ENCODE results near the gene HIP1.
A peak's percentile ranks its signal among the peaks of the same experiment; 100 is the strongest.

Gene HIP1

DNA sequence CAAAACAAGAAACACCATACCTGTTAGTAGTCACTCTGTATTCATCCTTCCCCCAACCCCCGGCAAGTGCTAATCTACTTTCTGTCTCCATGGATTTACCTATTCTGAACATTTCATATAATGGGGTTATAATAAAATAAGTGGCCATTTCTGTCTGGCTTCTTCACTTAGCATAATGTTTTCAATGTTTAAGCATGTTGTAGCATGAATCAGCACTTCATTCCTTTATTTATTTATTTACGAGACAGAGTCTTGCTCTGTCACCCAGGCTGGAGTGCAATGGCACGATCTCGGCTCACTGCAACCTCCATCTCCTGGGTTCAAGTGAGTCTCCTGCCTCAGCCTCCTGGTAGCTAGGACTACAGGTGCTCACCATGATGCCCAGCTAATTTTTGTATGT is 69.2 kb downstream of the HIP1 start:
- DNase-seq (ENCODE audit: low spot score), result no peak

DNA sequence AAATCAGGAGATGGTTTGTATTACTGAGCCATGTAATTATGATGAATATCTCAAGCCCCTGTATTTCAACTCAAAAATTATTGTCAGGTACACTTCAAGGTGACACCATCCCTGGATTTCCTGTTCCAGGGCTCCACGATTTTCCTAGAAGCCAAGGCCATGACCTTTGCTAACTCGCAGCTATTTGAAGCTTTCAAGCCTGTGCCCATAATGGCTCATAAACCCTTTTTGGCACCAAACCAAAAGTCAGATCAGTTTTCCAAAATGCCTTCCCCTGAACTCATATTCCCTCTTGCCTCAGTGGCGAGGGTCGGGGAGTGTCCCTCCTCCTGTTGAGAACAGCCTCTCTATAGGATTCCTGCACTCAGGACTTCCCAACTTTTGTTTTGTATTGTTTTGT is 70.8 kb downstream of the HIP1 start:
- DNase-seq (ENCODE audit: low spot score), result no peak

DNA sequence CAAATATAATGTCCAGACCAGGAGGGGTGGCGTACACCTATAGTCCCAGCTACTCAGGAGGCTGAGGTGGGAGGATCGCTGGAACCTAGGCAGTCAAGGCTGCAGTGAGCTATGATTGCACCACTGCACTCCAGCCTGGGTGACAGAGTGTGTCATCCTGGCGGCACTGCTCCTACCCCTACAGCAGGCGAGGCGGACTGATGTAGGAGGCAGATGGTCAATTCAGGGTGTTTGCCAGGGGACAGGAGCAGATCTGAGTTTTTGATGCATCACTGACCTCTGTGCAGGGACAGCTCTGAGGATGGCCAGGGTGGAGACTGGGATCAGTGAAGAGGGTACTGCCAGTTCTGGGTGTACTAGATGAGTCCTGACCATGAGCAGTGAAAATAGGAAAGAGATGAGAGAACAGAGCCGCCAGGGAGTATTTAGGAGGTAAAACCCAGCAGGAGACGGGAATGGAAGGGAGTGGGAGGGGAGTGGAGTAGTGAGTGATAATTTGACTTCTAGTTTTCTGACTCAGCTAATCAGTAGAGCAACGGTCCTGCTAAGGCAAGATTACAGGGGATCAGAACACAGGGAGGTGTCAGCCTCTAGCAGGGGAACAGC is 75.3 kb downstream of the HIP1 start:
- no peak for DNase-seq (ENCODE audit: low spot score)

DNA sequence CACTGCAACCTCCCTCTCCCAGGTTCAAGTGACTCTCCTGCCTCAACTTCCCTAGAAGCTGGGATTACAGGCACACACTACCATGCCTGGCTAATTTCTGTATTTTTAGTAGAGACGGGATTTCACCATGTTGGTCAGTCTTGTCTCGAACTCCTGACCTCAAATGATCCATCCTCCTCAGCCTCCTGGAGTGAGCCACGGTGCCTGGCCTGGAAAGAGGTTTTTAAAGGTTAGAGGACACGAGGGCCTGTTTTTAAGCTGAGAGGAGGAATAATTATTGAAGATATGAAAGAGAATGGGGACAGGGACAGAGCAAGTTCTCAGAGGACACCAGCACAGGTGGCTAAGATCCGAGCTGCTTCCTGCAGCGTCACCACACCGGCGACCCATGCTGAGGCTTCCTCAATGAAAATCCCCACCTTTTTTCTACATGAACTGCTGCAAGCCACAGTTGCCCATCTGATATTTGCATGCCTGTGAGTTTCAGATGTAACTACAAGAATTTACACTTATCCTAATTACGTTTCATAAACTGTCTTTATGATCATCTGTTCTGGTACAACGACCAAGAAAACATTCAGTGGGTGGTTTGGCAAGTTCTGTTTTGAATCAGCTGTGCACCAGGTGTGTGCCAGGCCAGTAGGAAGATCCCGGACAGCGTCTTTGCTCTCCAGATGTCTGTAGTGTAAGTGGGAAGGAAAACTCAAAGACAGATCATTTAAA is 76.0 kb downstream of the HIP1 start:
- DNase-seq (ENCODE audit: low spot score), result no peak

DNA sequence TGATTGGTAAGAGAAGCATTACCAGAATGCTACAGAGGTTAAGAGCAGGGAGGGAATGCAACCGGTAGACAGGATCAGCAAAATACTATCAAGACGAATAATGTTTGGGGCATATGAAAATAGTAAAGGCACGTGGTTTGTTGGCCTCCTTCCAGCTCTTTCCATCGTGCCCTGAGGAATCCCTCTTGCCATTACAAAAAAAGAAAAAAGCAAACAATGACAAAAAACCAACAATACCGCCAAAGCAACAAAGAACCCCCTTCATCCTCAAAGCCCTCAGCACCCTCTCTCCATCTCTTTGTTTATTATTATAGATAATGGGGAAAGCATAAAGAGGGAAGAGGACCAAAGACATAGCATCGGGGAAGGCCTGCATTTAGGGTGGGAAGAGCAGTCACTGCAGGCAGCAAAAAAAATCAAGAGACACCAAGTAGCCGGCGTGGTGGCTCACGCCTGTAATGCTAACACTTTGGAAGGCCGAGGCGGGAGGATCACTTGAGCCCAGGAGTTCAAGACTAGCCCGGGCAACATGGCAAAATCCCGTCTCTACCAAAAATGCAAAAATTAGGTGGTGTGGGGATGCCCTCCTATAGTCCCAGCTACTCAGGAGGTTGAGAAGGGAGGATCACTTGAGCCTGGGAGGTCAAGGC is 78.0 kb downstream of the HIP1 start:
- no peak for DNase-seq (ENCODE audit: low spot score)

DNA sequence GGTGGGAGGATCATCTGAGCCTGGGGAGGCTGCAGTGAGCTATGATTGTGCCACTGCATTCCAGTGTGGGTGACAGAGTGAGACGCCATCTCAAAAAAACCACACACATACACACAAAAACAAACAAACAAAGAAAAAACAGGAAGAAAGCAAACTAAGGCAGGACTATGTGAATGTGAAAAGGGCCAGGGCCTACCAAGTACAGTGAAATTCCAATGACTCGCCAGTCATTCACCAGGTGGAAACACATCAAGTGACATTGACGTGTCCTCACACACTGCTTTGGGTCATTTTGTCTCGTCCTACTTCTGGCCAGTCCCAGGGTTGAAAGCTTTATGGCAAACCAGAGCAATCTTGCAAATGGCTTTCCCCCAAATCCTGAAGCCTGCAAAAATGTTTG is 79.9 kb downstream of the HIP1 start:
- no peak for DNase-seq (ENCODE audit: low spot score)

DNA sequence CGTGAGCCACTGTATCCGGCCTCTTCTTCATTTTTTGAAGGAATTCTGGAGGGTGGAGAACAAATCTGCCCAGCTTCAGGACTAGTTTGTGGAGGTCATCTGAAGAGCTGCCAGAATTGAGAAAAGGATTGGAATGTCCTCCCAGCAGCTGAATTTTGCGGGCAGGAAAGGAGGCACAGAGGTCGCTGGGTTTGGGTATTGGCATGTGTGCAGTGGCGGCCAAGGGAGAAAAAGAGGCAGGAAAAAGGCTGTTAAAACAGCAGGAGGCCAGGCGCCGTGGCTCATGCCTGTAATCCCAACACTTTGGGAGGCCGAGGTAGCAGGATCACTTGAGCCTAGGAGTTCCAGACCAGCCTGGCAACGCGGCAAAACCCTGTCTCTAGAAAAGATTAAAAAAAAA is 80.4 kb downstream of the HIP1 start:
- no peak for DNase-seq (ENCODE audit: low spot score)

DNA sequence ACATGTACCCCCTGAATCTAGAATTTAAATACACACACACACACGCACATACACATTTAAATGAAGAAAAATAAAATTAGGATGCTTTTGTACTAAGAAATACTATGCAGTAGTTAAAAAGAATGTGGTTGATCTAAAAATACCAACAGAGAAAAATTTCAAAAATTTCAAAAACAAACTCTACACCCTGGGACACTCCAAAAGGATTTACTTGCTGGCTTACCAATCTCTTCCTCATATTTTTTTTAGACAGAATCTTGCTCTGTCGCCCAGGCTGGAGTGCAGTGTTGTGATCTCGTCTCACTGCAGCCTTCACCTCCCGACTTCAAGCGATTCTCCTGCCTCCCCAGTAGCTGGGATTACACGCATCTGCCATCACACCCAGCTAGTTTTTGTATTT is 80.9 kb downstream of the HIP1 start:
- DNase-seq (ENCODE audit: low spot score), result no peak

DNA sequence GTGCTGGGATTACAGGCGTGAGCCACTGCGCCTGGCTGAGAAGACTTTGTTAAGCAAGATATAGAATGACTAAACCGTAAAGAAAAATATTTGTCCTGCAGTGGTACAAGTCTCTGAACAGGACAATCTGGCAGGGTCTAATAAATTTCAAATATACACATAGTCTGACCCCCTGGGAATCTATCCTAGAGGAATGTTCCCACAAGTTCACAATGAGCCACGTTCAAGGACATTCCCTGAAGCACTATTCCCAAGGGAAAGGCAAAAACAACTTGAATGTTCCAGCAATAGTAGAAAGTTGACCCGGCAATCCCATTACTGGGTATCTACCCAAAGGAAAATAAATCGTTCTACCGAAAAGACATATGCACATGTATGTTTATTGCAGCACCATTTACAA is 82.0 kb downstream of the HIP1 start:
- DNase-seq (ENCODE audit: low spot score), result no peak

DNA sequence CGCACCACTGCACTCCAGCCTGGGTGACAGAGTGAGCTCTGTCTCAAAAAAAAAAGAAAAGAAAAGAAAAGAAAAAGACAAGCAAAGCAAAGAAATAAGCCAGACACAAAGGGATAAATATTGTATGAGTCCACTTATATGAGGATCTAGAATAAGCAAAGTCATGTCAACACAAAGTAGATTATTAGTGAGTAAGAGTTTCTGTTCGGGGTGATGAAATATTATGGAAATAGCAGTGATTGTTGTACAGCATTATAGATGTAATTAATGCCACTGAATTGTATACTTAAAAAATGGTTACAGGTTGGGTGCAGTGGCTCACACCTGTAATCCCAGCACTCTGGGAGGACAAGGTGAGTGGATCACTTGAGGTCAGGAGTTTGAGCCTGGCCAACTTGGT is 83.2 kb downstream of the HIP1 start:
- no peak for DNase-seq (ENCODE audit: low spot score)

DNA sequence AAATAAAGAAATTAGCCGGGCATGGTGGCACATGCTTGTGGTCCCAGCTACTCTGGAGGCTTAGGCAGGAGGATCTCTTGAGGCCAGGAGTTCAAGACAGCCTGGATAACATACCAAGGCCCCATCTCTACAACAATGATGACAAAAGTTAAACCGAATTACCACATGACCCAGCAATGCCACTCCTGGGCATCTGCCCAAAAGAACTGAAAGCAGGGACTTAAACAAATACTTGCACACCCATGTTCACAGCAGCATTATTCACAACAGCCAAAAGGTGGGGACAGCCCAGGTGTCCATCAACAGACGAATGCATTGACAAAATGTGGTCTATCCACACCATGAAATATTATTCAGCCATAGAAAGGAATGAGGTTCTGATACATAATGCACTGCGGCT is 83.9 kb downstream of the HIP1 start:
- no peak for DNase-seq (ENCODE audit: low spot score)

DNA sequence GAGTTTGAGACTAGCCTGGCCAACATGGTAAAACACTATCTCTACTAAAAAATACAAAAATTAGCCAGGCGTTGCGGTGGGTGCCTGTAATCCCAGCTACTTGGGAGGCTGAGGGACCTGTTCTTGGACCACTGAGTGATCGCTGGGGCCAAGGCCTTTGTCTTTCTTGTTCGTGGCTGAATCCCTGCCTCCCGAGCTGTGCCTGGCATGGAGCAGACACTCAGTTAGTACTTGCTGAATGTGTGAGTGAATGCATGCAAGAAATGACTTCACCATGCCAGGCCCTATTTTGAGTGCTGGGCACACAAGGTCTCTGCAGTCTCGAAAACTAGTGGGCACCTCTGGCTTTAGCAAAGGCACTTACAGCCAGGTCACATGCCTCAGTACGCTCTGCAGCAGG is 85.1 kb downstream of the HIP1 start:
- DNase-seq (ENCODE audit: low spot score), result no peak

DNA sequence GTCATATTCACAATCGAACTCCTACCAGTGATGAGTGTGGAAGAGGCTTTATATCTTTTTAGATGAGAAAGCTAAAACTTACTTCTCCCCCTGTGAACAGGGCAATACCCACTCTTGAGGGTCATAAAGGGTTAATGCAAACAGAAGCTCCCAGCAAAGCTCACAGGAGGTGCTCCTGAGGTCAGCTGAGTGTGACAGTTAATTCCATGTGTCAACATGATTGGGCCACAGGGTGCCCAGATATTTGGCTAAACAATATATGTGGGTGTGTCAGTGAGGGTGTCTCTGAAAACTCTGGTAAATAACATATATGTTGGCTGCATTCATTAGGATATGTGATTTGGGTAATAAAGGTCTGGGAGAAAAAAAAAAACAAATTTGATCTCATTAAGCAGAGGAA is 86.0 kb downstream of the HIP1 start:
- no peak for DNase-seq (ENCODE audit: low spot score)

DNA sequence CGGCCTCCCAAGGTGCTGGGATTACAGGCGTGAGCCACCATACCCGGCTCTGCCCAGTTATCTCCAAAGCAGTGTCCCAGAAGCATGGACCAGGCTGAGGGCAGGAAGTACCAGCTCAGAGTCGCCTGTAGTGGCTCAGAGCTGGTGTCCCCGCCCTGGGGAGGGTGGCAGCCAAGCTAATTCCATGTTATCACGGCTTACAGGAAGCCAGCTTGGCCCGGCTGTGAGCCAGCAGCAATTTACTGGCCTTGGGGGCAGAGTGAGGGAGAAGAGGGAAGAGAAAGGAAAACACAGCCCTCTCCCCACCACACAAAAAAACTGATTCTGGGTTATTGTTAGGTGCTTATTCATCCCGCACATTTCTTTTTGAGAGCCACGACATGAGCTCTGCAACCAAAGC is 88.1 kb downstream of the HIP1 start:
- no peak for DNase-seq (ENCODE audit: low spot score)

DNA sequence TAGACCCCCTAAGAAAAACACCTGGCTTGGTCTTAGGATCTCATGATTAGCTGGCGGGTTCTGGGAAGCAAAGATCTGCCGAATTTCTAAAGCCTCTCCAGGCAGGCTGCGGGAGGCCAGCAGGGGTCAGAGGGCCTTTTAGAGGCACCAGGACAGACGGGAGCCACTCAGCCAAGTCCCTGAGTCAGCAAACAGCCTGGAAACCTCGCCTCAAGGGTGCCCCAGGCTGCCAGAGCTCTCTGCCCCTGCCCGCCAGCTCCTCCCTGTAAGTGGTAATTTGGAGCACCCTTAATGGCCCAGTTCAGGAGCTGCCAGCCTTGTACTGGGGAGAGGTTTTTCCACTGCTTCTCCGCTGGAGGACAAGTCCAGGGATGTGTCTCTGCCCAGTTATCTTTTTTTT is 88.7 kb downstream of the HIP1 start:
- peak; percentile 44 for DNase-seq (ENCODE audit: low spot score)

DNA sequence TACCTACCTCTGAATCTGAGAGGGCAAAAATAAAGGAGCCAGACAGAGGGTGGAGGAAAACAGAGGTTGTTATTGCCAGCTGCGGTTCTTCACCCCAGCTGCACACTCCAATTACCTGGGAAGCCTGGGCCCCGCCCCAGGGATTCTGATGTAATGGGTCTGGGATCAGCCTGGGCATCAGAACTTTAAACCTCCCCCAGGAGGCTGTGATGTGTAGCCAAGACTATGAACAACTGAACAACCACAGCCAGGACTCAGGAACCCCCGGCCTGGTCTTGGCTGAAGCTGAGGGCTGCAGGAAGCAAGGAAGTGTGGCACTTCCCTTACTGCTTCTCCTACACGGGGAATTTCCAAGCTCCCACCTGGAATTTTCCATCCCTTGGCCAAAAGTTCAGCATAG is 89.3 kb downstream of the HIP1 start:
- peak; percentile 47 for DNase-seq (ENCODE audit: low spot score)

DNA sequence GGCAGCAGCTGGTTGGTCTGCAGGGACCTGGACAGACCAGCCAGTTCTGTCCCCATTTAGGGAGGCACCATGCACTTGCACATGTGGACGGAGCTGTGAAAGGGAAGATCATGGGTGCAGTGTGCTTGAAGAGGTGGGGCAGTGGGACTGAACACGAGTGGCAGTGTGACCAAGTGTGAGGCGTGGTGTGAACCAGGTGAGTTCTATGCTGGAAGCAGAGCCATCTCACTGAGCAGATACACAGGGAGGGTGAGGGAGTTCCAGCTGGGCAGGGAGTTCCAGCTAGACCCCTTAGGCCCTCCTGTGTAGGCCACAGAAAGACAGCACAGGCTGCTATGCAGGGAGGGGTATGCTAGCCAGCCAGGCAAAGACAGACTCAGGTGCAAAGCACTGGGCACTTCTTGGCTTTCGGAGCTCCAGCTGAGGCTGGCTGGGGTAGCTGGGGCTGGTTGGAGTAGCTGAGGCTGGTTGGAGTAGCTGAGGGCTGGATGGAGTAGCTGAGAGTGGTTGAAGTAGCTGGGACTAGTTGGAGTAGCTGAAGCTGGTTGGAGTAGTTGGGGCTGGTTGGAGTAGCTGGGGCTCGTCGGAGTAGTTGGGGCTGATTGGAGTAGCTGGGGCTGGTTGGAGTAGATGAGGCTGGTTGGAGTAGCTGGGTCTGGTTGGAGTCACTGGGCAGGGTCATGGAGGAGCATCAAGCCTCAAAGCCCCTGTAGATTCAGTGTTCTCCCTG is 90.9 kb downstream of the HIP1 start:
- DNase-seq (ENCODE audit: low spot score), result no peak

DNA sequence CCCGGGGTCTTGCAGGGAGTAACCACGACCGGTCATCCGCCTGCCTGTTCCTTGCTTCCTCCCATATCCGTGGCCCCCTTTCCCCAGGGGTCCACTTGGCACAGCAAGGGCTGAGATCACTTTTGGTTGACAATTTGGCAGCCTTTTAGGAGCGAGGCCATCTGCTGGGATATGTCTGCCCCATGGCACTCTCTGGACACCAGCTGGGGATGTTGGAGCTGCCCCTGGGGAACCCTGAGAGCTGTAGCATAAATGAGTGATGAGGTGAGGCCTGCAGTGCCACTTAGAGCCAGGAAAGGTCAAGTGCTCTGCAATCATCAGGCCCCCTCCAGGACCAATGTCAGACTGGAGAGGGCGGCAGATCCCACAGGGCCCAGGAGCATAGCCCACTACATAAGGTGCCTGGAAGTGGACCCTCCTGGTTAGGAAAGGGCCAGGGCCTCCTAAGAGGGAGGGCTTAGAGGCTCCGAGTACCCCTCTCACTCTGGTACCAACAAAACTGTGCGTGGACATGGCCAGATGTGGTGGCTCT is 92.1 kb downstream of the HIP1 start:
- DNase-seq (ENCODE audit: low spot score), result no peak

DNA sequence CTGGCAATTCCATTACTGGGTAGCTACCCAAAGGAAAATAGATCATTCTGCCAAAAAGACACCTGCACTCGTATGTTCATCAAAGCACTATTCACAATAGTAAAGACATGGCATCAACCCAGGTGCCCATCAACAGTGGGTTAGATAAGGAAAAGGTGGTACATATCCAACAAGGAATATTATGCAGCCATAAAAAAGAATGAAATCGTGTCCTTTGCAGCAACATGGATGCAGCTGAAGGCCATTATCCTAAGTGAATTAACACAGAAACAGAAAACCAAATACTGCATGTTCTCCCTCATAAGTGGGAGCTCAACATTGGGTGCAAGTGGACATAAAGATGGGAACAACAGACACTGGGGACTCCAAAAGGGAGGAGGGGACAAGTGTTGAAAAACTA is 93.2 kb downstream of the HIP1 start:
- no peak for DNase-seq (ENCODE audit: low spot score)

DNA sequence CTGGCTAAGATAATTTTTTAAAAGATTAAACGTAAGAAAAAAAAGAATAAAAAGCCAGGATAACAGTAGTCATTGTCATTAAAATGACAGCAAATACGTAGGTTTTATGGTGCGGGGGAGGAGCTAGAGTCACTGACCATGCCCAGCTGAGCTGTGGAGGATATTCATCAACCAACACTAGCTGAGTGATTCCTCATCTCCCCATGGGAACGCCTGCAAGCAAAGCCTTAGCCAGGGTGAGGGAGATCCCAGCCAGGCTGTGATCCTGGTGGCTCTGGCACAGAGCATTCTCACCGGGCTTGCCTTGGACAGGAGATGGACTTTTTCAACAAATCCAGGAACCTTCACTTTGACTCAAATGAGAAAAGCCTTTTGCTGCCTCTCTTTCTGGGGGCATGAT is 94.2 kb downstream of the HIP1 start:
- no peak for DNase-seq (ENCODE audit: low spot score)

DNA sequence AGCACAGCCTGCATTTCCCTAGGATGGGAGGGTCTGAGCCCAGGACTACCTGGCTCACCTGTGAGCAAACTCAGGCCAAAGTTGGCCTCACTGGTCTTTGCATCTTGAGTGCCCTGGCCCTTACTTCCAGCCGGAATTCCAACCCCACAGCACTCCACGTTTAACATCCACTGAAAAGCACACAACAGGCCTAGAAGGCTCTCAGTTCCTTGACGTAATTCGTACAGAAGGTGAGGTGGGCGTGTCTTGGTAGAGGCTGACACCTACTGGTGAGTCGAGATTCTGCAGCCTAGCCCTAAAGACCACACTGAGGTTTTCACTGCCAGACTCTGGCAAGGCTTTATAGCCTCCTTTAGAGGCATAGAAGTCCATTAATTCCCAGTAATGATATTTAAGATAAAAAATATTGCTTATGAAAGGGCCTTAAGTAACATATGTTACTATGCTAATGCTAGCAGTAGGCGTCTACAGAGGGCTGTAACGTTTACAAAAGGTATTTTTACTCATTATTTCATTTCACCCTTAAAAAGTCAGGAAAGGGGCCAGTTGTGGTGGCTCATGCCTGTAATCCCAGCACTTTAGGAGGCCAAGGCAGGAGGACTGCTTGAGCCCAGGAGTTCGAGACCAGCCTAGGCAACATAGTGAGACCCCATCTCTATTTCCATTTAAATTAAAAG is 95.8 kb downstream of the HIP1 start:
- peak; percentile 34 for DNase-seq (ENCODE audit: low spot score)

DNA sequence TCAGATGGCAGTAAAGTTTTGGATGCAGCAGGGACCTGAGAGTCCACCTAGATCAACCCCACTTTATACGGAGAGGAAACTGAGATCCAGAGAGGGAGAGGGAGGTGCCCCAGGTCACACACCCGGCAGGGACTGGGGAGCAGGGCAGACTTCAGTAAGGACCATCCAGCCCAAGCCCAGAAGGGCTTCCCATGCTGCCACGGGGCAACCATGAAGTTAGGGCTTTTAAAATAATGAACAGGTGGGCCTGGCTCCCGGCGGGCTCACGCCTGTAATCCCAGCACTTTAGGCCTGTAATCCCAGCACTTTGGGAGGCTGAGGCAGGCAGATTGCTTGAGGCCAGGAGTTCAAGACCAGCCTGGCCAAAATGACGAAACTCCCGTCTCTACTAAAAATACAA is 98.5 kb downstream of the HIP1 start:
- DNase-seq (ENCODE audit: low spot score), result no peak

Data from HuH-7 (cell line).